ENCODE results near the gene NR2C1.
"Not testable (repeated sequence)": the region's sequence is repeated elsewhere in the genome, so short reads cannot be mapped to it uniquely, and the experiment has no call there.

Gene NR2C1

DNA sequence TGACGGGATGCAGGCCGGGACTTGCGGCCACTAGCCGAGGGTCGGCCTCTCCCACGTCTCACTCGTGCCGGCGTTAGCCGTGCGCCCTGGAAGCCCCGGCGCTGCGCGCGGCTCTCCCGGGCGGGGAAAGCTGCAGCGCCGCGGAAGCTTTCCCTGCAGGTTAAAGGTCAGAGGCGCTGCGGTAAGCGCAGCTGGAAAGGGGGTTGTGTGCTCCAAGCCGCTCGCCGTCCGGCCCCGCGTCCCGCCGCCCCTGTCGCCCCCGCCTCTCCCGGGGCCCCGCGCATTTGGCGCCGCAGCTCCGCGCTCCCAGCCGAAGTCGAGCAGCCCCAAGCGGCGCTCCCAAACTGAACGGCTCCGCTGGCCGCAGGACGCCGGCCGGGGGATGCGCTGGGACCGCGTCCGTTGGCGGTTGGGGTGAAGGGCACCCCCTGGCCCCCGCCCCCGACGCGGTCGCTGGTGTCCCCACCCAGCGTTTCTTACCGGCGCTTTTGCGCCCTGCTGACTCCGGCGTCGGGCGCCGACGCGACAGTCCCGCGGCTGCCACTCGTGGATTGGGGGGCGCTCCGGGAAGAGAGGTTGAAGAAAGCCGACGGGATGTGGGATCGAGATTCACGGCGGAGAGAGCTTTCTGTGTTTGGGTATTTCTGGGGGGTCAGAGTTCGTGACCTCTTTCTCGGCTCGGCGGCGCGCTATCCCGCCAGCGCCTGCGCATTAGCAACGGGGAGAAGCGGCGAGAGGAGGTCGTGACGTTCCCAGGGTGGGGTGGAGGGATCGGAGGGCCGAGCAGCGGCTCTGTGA lies at the start of gene NR2C1:
NR2C1 (minus strand) TSS at position 719 of the 798 bp plus-strand sequence. CDS start 6,234 bp downstream, outside the sequence.
- DNase-seq = peak; percentile 97

DNA sequence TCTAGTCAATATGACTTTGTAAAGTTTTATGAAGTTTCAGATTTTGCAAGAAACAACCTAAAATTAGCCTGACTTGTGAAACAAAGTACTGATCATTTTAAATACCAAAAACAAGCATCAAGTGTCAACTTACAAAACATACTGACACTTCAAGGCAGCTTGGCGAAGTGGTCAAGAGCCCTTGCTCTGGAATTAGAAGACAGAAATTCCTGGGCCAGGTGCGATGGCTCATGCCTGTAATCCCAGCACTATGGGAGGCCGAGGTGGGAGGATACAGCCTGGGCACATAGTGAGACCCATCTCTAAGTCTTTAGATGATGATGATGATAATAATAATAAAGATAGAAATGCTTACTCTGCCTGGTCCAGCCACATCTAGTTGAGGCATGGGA lies 45.4 kb upstream of the NR2C1 start:
- DNase-seq = no peak

DNA sequence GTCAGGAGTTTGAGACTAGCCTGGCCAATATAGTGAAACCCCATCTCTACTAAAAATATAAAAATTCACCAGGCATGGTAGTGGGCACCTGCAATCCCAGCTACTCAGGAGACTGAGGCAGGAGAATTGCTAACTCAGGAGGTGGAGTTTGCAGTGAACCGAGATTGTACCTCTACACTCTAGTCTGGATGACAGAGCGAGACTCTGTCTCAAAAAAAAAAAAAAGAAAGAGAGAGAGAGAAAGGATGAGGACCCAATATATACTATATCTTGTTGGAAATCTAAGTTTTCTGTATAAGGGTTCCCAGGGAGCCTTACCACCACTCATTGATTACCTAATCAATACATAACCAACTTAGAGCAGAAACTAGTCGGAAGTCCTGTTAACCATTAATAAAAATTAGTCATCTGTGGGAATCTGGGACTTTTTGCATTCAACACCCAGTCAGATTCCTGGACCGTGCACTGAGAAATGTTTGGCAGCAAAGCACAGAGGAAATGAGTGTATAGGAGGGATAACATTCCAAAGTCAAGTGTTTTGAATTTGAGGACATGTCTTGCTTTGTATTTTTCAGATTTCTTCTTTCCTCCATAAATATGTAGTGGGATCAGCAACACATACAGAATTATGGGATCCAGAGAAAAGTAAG lies 44.8 kb upstream of the NR2C1 start:
- no peak for DNase-seq

DNA sequence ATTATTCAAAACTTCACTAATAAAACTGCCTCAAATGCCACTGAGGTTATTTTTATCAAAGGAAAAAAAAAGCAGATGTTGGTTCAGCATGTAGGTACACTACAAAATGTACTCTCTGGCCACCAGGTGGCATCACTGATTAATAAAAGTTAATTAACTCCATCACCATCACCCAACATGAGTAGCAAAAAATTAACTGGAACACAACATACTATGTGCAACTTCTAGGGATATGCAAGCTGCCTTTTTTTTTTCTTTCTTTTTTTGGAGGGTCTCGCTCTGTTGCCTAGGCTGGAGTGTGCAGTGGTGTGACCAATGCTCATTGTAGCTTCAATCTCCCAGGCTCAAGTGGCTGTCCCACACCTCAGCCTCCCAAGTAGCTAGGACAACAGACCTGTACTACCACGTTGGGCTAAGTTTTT lies 43.8 kb upstream of the NR2C1 start:
- DNase-seq = peak; percentile 84

DNA sequence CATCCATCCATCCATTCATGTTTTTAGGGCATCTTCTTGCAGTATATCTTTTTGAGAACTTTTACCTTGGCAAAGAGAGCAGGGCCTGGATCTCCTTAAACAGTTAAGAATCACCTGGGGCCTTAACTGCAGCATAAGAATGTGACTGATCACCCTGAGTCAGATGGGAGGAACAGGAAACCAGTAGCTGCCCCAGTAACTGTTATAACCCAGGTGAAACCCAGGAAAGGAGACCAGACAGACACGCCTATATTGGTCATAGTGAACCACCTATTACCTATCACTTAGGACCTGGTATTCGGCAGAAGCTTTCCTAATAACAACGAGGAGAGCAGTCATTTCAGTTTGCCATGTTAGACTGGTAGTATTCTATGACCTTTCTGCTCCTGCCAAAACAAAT lies 43.4 kb upstream of the NR2C1 start:
- no peak for DNase-seq

DNA sequence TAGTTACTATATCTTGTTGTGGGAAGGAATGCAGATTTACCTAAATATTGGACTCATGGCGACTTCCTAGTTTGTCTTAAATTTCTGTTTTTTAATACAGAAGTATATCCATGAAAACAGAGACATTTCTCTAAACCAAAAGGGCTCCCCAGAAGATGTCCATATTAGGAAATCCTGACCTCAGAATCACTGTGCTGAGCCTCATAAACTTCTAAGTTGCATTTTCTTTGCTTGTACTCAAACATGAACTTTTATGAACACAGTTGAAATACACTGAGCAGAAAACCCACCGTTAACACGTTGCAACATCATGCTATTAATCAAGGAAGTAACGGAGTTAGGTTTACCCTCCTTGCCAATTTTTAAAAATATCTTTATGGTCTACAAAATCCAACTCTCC lies 42.9 kb upstream of the NR2C1 start:
- DNase-seq = no peak

DNA sequence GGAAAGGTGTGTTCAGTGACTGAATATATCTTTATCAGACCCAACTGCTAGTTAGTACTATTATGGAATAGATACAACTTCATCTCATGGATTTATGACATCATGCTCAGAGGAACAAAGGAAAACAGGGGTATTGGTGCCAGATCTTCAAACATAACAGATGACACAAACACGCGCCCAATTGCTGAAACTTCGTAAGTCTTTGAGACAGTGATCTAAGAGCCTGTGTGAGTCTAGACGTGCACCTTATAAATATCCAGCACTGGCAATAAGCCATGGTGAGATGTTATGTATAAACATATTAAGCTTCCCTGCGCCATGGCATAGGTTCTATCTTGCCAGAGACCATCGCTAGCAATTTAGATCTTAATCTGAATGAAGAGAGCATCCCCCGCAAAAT lies 42.2 kb upstream of the NR2C1 start:
- no peak for DNase-seq

DNA sequence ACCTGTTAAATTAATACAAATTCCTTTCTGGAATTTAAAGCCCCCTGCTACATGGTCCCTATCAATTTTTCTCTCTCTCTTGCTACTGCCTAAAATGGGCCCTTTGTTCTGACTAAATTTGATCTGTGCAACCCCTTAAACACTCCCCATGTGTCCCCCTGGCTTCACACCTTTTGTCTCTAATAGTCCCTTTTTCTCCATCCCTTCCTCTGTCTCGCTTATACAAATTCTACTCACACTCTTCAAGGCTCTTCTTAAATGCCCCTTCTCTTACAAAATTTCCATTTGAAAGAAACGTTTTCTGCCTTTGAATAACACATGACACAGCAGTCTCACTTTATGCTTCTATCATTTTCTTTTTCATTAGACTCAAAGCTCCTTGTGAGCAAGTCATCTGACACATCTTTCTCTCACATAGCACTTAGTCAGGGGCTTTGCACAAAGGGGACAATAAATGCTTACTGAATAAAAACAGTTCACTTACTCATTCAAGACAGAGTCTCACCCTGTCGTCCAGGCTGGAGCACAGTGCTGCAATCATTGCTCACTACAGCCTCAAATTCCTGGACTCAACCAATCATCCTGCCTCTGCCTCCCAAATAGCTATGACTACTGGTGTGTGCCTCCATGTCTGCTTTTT lies 41.5 kb upstream of the NR2C1 start:
- DNase-seq = no peak

DNA sequence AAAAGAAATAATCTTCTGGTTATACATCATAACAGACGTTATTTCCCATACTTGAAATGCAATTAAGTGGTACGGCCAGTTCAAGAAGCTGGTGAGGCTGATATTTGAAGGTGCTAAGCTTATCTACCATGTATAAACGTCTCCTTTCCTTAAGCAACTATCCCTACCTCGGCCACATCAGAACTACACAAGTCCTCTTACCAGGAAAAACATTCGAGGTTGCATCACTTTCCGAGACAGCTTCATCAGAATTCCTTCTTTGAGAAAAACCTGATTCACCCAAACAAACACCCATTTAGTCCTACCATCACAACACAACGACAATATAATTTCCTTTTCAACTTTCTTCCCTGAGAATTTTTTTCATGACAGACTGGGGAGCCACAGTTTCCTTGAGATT lies 33.9 kb upstream of the NR2C1 start:
- DNase-seq = no peak

DNA sequence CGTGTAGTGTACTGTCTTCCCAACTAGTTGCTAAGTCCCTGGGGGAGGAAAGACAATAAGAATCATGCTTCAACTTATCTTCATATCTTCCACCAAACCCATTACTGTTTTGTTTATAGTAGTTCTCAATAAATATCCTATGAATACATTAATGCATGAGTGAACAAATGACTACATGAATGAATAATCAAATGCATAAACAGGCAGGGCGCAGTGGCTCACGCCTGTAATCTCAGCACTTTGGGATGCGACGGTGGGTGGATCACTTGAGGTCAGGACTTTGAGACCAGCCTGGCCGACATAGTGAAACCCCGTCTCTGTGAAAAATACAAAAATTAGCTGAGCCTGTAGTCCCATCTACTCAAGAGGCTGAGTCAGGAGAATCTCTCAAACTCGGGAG lies 32.1 kb upstream of the NR2C1 start:
- no peak for DNase-seq

DNA sequence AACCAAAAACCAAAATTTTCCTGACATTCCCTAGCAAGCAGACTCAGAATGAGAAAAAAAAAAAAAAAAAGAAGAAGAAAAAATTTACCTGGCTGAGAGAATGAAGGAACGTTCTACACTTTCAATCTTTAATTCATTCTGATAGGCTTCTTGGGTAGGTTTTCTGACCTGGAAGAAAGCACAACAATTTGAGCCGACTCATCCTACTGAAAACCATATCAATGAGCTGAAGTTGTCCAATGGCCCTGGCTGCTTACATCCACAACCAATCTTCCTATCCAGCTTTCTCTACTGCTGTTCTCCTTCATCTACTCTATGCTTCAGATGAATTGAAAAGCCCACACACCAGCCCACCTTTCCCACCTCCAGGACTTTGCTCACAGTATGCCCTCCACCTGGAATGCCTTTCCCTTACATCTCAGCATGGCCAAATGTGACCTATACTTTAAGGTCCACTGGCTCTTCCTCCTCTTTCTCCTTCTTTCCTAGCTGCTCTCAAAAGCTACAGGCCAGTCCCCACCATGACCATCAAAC lies 31.6 kb upstream of the NR2C1 start:
- no peak for DNase-seq

DNA sequence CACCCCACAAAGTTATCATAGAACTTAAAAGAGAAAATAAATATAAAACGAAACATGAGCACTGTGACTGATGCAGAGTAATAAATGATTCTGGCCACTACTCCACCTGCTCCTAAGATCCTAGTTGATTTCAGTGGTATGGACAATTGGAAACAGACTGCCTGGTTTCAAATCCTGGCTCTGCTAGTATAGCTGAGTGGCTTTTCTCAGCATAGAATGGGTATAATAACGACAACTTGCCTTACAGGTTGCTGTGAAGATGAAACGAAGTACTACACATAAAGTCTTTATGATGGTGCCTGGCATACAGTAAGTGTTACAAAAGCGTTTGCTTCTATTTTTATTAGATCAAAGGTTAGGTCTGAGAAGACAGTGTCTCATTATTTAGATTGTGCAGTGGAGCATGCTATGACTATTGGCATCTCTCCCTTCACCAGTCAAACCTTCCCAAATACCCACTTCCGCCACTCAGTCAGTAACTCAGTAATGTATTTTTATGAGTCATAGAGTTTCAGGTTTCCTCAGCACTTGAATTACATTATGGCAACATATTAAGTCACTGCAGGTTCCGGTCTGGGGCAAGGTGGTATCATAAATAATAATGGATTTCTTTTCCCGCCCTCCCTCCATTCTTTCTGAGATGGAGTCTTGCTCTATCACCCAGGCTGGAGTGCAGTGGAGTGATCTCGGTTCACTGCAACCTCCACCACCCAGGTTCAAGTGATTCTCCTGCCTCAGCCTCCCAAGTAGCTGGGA lies 29.7 kb upstream of the NR2C1 start:
- no peak for DNase-seq

DNA sequence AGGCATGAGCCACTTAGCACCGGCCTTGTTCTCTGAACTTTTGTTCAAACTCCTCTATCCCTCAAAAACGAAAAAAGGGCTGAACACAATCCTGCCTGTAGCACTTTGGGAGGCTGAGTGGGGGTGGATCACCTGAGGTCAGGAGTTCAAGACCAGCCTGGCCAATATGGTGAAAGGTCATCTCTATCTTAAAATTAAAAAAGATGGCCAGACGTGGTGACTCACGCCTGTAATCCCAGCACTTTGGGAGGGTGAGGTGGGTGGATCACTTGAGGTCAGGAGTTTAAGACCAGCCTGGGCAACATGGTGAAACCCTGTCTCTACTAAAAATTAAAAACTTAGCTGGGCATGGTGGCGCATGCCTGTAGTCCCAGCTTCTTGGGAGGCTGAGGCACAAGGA lies 28.5 kb upstream of the NR2C1 start:
- DNase-seq = not testable (repeated sequence)

DNA sequence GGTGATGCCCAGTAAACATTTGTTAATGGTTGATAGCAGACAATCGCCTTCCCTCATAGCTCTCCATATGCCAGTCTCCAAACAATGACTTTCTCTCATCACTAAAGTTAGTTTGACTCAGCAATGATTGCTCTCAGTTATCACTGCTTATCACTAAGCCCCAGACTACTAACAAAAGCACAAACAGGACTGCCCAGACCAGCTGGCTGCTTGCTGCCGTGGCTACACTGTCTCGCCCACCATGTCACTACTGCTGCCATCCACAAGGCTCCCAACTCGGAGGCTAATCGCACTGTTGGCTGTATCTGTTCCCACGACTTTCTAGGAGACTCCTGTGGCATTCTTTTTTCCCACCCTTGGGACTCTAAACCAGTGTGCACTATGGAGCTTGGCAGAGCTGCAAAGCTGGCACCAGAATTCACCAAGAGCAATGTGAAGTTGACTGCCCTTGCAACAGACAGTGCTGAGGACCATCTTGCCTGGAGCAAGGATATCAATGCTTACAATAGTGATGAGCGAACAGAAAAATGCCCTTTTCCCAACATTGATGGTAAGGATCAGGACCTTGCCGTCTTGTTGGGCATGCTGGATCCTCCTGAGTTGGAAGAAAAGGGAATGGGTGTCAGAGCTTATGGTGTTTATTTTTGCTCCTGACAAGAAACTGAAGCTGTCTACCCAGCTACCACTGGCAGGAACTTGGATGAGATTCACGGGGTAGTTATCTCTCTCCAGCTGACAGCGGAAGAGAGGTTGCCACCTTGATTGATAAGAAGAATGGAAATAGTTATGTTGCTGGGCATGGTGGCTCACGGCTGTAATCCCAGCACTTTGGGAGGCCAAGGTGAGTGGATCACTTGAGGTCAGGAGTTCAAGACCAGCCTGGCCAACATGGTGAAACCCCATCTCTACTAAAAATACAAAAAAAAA lies 27.1 kb upstream of the NR2C1 start:
- peak; percentile 82 for DNase-seq

DNA sequence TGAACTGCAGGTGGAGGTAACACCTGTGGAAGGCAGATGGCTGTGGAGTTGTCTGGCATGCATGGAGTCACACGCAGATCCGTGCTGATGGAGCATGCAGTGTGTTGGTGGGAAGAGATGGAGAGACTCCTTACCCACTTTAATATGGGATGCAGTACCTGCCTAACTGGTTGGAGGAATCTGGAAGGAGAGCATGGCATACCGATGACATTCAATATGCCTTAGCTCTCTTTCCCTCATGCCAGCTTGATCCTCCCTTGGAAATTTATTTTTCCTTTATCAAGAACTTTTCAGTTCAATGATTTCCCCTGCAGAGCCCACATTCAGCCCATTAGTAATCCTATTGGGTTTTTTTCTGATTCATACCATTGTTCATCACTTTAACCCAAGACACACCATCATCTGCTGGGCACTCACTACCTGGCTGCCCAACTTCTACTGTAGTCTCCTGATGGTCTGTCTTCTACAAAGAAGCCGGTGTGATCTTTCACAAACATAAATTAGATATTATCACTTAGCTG lies 25.9 kb upstream of the NR2C1 start:
- no peak for DNase-seq

DNA sequence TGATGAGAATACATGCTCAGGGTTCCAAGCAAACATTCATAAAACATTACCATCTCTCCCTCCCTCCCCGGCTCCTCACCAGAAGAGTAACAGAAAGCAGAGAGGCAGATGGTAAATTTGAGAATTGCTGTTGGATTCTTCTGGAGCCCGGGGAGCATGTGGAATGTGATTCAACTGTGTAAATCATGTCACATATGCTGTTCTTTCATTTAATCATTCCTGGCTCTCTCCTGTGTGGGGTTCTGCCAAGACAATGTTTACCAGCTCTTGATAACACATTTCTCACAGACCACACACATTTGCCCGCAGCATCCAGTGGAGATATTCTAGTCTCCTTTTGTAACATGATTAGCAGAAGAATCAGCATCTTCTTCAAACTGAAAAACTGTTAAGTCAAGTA lies 23.4 kb upstream of the NR2C1 start:
- no peak for DNase-seq

DNA sequence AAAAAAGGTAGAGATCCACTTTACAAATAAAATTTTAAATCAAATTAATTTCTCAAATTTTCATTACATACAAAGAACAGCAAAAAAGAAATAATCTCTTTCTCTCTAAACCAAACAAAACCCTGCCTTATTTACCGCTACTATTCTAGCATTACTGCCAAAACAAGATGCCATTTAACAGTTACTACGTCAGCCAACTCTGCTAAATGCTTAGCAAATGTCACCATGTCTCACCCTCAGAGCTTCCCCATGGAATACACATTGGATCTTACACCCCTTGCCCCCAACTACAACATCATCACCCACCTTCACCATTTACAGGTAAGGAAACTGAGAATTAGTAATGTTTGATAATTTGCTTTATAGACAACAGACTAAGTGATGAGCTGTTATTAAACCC lies 23.0 kb upstream of the NR2C1 start:
- no peak for DNase-seq

DNA sequence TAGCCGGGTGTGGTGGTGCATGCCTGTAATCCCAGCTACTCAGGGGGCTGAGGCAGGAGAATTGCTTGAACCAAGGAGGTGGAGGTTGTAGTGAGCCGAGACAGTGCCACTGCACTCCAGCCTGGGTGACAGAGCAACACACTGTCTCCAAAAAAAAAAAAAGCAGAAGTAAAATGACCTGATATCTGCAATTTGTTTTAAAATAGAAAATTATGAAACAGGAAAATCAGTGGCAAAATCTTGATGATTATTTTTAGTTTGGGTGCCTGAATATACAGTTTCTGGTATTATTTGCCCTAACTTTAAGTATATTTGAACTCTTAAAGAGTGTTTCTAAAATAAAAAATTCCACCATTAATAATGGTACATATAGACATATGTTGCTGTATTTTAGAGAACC lies 22.4 kb upstream of the NR2C1 start:
- peak; percentile 22 for DNase-seq

DNA sequence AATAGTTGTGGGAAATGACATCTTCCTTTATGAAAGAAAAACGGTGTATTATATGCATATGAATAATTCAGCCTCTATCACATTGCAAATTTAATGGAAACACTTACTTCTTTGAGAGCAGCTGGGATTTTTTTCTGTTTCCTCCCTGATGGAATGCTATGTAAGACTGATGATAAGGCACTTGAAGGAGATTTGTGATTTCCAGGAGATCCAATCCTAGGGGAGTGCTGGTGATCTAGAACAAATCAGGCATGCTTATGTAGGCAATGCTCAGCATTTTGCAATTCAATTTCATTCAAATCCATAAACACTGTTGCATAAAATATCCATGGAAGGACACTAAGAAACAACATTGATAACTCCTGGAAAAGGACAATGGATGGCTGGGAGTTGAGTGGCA lies 16.0 kb upstream of the NR2C1 start:
- DNase-seq = no peak

DNA sequence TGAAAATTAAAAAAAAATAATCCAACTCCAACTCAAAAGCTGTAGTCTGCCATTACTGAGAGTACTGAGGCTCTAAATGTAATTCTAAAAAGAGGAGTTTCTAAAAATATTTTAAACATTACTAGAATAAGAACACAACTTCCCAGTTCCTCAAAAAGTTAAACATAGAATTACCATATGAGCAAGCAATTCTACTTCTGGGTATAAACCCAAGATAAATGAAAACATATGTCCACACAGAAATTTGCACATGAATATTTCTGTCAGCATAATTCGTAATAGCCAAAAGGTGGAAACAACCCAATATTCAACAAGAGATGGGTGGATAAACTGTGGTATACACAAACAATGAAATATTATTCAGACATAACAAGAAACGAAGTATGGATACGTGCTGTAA lies 15.0 kb upstream of the NR2C1 start:
- no peak for DNase-seq

DNA sequence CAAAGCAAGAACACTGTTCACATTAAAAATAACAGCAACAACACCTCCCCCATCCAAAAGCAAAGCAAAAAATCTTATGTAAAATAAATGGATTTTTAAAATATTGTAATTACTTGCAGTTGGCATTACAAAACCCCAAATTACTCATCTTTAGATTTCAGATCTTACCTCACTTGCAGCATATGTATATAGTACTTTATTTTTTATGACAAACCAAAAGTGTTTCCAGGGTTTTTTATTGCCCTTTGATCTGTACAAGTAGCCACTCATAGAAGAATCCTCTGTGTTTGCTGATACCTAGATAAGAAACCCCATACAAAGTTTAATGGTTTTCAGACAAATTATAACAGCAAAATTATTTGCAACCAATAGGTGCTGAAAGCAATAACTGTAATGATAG lies 12.2 kb upstream of the NR2C1 start:
- DNase-seq = peak; percentile 10

DNA sequence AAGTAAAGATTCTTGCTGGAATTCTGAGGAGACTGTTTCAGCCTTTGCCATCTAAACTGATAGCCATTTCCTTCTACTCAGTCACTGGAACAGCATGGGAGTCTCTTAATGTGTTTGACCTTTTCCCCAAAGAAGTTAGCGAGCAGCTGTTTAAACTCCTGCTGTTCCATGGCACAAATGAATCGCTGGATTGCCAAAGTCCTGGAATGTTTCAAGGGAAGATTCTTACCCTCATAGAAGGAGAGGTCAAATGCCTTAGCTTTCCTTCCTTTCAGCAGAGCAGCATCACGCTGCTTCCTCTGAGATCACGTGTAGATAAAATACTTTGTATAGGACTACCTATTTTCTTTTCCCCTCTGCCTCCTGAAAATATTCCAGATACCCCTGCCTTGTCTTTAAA lies 10.5 kb upstream of the NR2C1 start:
- no peak for DNase-seq
